Loucy (cell line): Measurements from ENCODE around the gene PAXIP1.

Experiments
- H2AFZ ChIP-seq: fragments of 200-600 bp; sonication (generic); 2 replicates; pipeline ENCODE4 v1.6.0; 2016; ENCODE audit warnings: antibody characterized with exemption, mild to moderate bottlenecking, low read length, moderate library complexity
- H3F3A ChIP-seq: fragments of 200-600 bp; 2 replicates; pipeline ENCODE4 v1.6.0; 2016; ENCODE audit warnings: antibody characterized with exemption, low read depth, mild to moderate bottlenecking
- H3K27me3 ChIP-seq: fragments of 200-600 bp; sonication (generic); 2 replicates; pipeline ENCODE4 v1.6.1; 2014; ENCODE audit warnings: low read length, mild to moderate bottlenecking; ENCODE audit not compliant: insufficient read depth, poor library complexity, severe bottlenecking
- H3K36me3 ChIP-seq: fragments of 200-600 bp; sonication (generic); 2 replicates; pipeline ENCODE4 v1.6.1; 2016; ENCODE audit warnings: low read length; ENCODE audit not compliant: insufficient read depth
- H3K4me1 ChIP-seq: fragments of 200-600 bp; sonication (generic); 2 replicates; pipeline ENCODE4 v1.5.1; 2014; ENCODE audit warnings: low read length, mild to moderate bottlenecking; ENCODE audit not compliant: insufficient read depth, poor library complexity, severe bottlenecking
- H3K4me2 ChIP-seq: fragments of 200-600 bp; sonication (generic); 2 replicates; pipeline ENCODE4 v1.6.0; 2014; ENCODE audit warnings: antibody characterized with exemption, low read length, low read depth, mild to moderate bottlenecking; ENCODE audit not compliant: poor library complexity, severe bottlenecking
- H3K4me3 ChIP-seq: fragments of 200-600 bp; sonication (generic); 2 replicates; pipeline ENCODE4 v1.5.1; 2014; ENCODE audit warnings: low read length, mild to moderate bottlenecking, mixed read lengths; ENCODE audit not compliant: poor library complexity, severe bottlenecking
- H3K79me2 ChIP-seq: fragments of 200-600 bp; sonication (generic); 2 replicates; pipeline ENCODE4 v1.6.1; 2014; ENCODE audit warnings: low read length; ENCODE audit not compliant: insufficient read depth
- H3K9ac ChIP-seq: fragments of 200-600 bp; sonication (generic); 2 replicates; pipeline ENCODE4 v1.6.0; 2014; ENCODE audit warnings: mild to moderate bottlenecking, low read depth, low read length, moderate library complexity; ENCODE audit not compliant: poor library complexity, severe bottlenecking
- H3K9me2 ChIP-seq: fragments of 200-600 bp; sonication (generic); replicated peaks from 2 replicates; pipeline ENCODE4 v1.6.1; 2016; ENCODE audit warnings: low read depth, low read length, mixed read lengths
- H3K9me3 ChIP-seq: fragments of 200-600 bp; sonication (generic); 2 replicates; pipeline ENCODE4 v1.6.1; 2014; ENCODE audit warnings: mild to moderate bottlenecking, antibody characterized with exemption, low read length, low read depth; ENCODE audit not compliant: insufficient read depth
- H4K20me1 ChIP-seq: fragments of 200-600 bp; sonication (generic); 2 replicates; pipeline ENCODE4 v1.6.0; 2014; ENCODE audit warnings: antibody characterized with exemption, low read length, mild to moderate bottlenecking; ENCODE audit not compliant: insufficient read depth, poor library complexity, severe bottlenecking
- EZH2phosphoT487 ChIP-seq: fragments of 200-600 bp; IDR thresholded peaks from 2 replicates; pipeline ENCODE4 v1.6.1; 2018; ENCODE audit warnings: antibody characterized with exemption, mild to moderate bottlenecking, moderate library complexity, borderline replicate concordance
- TF ChIP-seq, protein P1 (sequence below): fragments of 200-600 bp; sonication (generic); conservative IDR thresholded peaks from 2 replicates; pipeline ENCODE4 v1.5.1; 2014; ENCODE audit warnings: mild to moderate bottlenecking, antibody characterized with exemption, low read length

The PAXIP1 gene

DNA sequence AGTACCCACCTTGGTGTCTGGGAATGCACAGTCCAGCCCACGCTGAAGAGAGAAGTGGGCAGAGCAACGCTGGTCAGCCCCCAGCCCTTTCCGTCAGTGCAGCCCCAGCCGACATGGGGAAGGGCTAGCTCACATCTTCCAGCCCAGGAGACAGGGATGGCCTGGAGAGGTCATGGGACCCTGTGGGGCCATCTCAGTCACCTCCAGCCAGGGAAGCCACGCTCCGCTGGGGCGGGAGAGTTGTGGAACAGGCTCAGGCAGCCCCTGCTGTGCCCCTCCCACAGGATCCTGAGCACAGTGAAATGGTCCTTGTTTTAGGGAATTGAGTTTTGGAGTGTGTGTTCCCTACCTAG, 85.1 kb downstream of the PAXIP1 start:
- Histone ChIP-seq H3F3A (no peaks in the 10 kb centered on the region), H4K20me1 (no peaks in the 10 kb centered on the region), H3K9me3 (no peaks in the 10 kb centered on the region), H3K4me1 (no peaks in the 10 kb centered on the region), H3K4me2 (no peak overlapping the region), H3K9me2 (no peaks in the 10 kb centered on the region), H3K79me2 (no peaks in the 10 kb centered on the region), H3K4me3 (no peak overlapping the region), H3K9ac (no peak overlapping the region), H3K27me3 (no peaks in the 10 kb centered on the region), H3K36me3 (no peaks in the 10 kb centered on the region), H2AFZ (no peak overlapping the region)
- TF ChIP-seq EZH2phosphoT487: no peak
- TF ChIP-seq, protein P1, sequence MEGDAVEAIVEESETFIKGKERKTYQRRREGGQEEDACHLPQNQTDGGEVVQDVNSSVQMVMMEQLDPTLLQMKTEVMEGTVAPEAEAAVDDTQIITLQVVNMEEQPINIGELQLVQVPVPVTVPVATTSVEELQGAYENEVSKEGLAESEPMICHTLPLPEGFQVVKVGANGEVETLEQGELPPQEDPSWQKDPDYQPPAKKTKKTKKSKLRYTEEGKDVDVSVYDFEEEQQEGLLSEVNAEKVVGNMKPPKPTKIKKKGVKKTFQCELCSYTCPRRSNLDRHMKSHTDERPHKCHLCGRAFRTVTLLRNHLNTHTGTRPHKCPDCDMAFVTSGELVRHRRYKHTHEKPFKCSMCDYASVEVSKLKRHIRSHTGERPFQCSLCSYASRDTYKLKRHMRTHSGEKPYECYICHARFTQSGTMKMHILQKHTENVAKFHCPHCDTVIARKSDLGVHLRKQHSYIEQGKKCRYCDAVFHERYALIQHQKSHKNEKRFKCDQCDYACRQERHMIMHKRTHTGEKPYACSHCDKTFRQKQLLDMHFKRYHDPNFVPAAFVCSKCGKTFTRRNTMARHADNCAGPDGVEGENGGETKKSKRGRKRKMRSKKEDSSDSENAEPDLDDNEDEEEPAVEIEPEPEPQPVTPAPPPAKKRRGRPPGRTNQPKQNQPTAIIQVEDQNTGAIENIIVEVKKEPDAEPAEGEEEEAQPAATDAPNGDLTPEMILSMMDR: no peak

DNA sequence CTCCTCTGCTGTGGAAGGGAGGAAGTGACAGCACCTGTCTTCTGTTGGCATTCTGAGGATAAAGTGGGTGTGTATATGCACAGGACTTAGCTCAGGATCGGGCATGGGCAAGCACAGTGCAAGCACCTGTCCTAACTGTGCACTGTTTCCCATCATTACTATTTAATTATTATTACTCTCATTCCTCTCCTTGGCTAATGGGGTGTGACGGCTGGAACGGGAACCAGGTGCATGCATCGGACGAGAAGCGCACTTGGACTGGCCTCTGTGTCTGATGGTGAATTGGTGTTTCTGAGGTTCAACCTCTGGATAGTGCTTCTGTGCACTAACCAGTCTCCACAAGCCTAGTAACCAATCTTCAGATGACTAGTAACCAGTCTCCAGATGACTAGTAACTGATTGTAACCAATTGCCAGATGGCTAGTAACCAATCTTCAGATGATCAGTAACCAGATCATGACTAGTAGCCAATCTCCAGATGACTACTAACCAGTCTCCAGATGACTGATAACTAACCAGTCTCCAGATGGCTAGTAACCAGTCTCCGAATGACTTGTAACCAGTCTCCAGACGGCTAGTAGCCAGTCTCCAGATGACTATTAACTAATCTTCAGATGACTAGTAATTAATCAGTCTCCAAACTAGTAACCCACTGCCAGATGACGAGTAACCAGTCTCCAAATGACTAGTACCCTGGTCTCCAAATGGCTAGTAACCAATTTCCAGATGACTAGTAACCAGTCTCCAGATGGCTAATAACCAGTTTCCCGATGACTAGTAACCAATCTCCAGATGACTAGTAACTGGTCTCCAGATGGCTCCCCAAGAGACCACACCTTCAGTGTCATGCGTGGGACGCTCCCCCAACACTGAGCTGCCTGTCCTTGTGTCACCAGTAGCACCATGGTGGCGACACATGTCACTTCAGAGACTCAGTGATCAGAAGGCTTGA, 85.8 kb downstream of the PAXIP1 start:
- TF ChIP-seq, protein P1: no peak
- no peak for TF ChIP-seq EZH2phosphoT487
- no peaks in the 10 kb centered on the region for H3K9me2 ChIP-seq
- H3K79me2 ChIP-seq: no peaks in the 10 kb centered on the region
- no peaks in the 10 kb centered on the region for H4K20me1 ChIP-seq
- no peak overlapping the region for H3K9ac ChIP-seq
- H3K27me3 ChIP-seq: no peaks in the 10 kb centered on the region
- H3K4me2 ChIP-seq: no peak overlapping the region
- H3K9me3 ChIP-seq: no peaks in the 10 kb centered on the region
- H3F3A ChIP-seq: no peaks in the 10 kb centered on the region
- H3K36me3 ChIP-seq: no peaks in the 10 kb centered on the region
- no peaks in the 10 kb centered on the region for H3K4me1 ChIP-seq
- H2AFZ ChIP-seq: no peak overlapping the region
- no peak overlapping the region for H3K4me3 ChIP-seq

DNA sequence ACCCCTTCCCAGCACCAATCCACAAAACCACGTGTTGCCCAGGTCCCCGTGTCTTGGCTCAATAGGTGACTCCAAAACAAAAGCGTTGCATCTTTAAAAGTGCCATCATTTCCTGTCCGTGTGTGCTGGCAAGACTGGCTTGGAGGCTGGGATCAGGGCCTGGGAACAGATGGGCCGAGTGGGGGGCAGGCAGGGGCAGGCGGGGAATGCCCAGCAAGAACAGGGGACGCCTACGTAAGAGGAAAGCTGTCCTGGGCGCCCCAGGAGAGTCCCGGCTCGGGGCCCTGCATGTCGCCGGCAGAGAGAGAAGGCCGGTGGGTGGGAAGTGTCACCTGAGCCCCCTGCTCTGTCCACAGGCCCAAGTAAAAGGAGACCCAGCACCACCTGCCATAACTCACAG, 86.5 kb downstream of the PAXIP1 start:
- Histone ChIP-seq H3K4me2 (no peak overlapping the region), H2AFZ (no peak overlapping the region), H3F3A (no peaks in the 10 kb centered on the region), H3K36me3 (no peaks in the 10 kb centered on the region), H3K4me1 (no peaks in the 10 kb centered on the region), H3K9me2 (no peaks in the 10 kb centered on the region), H3K9me3 (no peaks in the 10 kb centered on the region), H3K27me3 (no peaks in the 10 kb centered on the region), H3K9ac (no peak overlapping the region), H3K4me3 (no peak overlapping the region), H3K79me2 (no peaks in the 10 kb centered on the region), H4K20me1 (no peaks in the 10 kb centered on the region)
- TF ChIP-seq, protein P1: no peak
- no peak for TF ChIP-seq EZH2phosphoT487
